ENCODE results near the gene SLC35B4.

- no peak for TF ChIP-seq POLR2A (IDR thresholded peaks at IDR 0.05)
- TF ChIP-seq CTCF (IDR thresholded peaks at IDR 0.05), result no peak
These were observed 12.2 kb upstream of the SLC35B4 start for GRCh38 chr7:134328900-134329299.

Data from testis (tissue), 2 donors.